ENCODE measurements around the gene AFF3.

DNA sequence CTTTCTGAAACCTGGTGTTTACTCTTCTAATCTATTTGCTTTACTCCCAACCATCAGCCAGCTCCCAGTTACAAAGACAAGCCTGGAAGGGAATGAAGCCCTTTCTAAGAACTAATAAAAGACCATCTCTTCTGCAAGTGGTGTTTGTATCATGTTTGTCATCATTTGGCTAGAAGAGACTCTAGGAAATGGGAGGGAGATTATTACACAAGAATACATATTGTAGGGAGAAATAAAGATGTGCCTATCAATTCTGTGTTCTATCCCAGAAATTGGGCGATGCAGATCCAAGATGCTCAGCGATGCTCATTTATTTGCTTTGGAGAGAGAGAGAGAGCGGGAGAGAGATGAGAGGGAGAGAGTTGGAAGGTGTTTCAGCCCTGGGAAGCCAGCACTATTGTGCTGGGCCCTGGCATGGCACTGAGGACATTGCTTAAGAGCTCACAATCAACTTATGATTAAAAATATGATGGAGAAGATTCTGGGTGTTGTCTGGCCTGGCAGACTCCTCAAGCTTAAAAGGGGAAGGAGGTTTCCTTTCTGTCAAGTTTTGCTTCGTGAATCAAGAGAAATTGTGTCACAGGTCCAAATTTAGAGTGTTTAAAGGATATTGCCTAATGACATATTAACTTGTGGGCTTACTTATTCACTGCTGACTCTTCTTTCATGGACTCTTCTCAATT, 41.8 kb upstream of the AFF3 start:
- TF ChIP-seq, protein P1, sequence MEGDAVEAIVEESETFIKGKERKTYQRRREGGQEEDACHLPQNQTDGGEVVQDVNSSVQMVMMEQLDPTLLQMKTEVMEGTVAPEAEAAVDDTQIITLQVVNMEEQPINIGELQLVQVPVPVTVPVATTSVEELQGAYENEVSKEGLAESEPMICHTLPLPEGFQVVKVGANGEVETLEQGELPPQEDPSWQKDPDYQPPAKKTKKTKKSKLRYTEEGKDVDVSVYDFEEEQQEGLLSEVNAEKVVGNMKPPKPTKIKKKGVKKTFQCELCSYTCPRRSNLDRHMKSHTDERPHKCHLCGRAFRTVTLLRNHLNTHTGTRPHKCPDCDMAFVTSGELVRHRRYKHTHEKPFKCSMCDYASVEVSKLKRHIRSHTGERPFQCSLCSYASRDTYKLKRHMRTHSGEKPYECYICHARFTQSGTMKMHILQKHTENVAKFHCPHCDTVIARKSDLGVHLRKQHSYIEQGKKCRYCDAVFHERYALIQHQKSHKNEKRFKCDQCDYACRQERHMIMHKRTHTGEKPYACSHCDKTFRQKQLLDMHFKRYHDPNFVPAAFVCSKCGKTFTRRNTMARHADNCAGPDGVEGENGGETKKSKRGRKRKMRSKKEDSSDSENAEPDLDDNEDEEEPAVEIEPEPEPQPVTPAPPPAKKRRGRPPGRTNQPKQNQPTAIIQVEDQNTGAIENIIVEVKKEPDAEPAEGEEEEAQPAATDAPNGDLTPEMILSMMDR (IDR thresholded peaks at IDR 0.05): no peak
- TF ChIP-seq POLR2A (IDR thresholded peaks at IDR 0.05): no peak
